Activated naive CD4-positive, alpha-beta T cell treated with Interleukin-2 at 50 U/mL for 16 hours (primary cell): Measurements from ENCODE around the gene C16orf54.
"Not testable (repeated sequence)": the region's sequence is repeated elsewhere in the genome, so short reads cannot be mapped to it uniquely, and the experiment has no call there.

Experiments
- DNase-seq: peaks from one replicate; pipeline ENCODE4 v3.0.0-alpha.2; 2020

C16orf54 gene

GRCh38 chr16:29766571-29766970 is 20.8 kb upstream of the C16orf54 start:
- no peak for DNase-seq

GRCh38 chr16:29765167-29766032 is 19.6 kb upstream of the C16orf54 start:
- DNase-seq, result no peak

DNA sequence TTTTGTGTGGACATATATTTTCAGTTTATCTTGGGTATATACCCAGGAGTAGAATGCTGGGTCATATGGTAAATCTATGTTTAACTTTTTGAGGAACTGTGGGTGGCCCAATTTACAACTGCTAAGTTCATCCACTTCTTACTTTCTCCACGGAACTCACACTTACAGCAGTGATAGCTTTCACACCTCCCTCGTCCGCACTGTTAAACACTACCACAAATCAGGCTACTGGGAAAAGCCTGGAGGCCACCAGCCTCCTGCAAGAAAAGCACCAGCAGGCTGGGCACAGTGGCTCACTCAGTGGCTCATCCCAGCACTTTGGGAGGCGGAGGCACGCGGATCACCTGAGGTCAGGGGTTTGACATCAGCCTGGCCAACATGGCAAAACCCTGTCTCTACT is 17.5 kb upstream of the C16orf54 start:
- DNase-seq, result no peak

DNA sequence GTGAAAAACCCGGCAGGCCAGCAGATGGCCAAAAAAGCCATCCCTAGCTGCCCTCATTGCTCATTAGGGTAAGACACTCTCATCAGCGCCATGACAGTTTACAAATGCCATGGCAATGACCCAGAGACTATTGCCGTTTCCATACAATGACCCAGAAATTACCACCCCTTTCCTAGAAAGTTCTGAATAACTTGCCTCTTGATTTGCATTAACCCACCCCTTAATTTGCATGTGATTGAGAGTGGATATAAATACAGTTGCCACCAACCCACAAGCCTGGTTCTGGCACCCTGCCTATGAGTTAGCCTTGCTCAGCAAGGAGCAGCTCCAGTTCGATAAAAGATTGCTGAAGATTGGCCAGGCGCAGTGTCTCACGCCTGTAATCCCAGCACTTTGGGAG is 16.1 kb upstream of the C16orf54 start:
- DNase-seq, result no peak

GRCh38 chr16:29761280-29761651 is 15.5 kb upstream of the C16orf54 start:
- not testable (repeated sequence) for DNase-seq

- no peak for DNase-seq
Observed at GRCh38 chr16:29760567-29761279, 14.9 kb upstream of the C16orf54 start.

GRCh38 chr16:29757950-29758466 is 12.2 kb upstream of the C16orf54 start:
- no peak for DNase-seq

- not testable (repeated sequence) for DNase-seq
Observed at GRCh38 chr16:29757086-29757485, 11.3 kb upstream of the C16orf54 start.

DNA sequence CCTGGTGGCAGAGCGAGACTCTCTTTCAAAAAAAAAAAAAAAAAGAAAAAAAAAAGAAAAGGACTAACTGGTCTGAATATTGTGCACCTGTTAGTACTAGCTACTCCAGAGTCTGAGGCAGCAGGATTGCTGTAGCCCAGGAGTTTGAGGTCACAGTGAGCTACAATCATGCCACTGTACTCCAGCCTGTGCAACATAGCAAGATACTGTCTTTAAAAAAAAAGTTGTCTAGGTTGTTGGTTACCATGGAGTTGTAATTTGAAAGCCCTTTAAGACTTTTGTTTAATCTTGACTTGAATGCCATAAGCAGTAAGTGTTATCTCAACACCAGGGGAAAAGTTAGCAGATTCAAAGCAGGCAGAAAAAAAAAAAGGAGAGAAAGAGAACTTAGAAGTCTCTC is 10.9 kb upstream of the C16orf54 start:
- DNase-seq, result no peak

DNA sequence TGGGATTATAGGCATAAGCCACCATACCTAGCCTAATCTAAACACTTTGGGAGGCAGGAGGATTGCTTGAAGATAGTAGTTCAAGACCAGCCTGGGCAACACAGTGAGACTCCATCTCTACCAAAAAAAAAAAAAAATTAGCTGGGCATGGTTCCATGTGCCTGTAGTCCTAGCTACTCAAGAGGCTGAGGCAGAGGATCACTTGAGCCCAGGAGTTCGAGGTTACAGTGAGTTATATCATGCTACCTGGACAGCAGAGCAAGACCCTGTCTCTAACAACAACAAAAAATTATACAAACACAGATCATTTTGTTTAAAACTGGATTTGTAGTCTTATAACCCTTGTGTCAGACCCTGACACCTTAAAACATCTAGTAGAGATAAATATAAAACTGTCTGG is 7.7 kb upstream of the C16orf54 start:
- DNase-seq, result no peak

GRCh38 chr16:29748760-29749149 is 3.0 kb upstream of the C16orf54 start:
- not testable (repeated sequence) for DNase-seq

DNA sequence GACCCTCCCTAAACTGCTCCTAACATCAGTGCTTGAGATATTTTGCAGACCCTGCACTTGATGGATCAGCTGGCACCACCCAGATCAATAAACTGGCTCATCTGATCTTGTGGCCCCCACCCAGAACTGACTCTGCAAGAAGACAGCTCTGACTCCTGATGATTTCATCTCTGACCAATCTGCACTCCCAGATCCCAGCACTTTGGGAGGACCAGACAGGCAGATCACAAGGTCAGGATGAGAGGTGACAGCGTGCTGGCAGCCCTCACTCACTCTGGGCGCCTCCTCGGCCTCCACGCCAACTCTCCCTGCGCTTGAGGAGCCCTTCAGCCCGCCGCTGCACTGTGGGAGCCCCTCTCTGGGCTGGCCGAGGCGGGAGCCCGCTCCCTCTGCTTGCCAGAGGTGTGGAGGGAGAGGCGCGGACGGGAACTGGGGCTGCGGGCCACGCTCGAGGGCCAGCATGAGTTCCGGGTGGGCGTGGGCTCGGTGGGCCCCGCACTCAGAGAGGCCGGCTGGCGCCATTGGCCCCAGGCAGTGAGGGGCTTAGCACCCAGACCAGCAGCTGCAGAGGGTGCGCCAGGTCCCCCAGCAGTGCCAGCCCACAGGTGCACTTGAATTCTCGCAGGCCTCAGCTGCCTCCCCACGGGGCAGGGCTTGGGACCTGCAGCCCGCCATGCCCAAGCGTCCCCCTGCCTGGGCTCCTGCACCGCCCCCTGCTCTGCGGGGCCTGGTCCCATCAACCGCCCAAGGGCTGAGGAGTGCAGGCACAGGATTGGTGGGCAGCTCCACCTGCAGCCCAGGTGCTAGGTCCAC is 2.4 kb upstream of the C16orf54 start:
- no peak for DNase-seq

DNA sequence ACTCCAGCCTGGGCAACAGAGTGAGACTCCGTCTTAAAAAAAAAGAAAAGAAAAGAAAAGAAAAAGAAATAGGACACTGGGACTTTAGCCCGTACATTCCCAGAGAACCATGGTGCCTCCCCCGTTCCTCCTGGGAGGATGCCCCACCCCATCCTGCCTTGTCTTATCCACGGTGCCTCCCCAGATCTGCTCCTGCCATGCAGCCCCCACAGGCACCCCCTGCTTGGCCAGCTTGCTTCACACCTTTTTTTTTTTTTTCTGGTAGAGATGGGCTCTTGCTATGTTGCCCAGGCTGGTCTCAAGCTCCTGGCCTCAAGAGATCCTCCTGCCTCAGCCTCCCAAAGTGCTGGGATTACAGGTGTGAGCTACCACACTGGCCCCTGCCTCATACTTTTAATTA is 728 bp upstream of the C16orf54 start:
- not testable (repeated sequence) for DNase-seq

- DNase-seq, result peak; percentile 66
Observed at GRCh38 chr16:29745121-29745852, 503 bp downstream of the C16orf54 start.

DNA sequence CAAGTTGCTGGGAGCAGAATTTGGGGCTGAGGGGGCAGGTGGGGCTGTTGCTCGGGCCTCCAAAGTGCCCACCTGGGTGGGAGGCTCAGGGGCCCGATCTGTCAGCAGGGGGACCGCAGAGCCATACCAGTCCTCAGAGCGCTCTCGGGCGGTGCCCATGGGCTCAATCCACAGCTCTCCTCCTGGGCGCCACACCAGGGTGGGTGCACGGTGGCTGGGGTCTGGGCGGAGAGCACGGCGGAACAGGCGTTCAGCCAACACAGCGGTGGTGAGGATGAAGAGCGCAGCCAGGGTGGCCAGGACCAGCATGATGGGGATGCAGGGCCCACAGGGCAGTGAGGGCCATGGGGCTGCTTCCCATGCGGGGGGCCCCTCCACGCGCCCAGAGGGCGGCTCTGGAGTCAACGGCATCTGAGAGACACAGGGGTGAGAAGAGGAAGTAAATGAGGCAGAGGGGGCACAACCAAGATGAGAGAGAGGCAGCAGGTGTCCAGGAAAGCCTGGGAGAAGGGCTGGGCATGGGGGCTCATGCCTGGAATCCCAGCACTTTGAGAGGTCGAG is 1.2 kb downstream of the C16orf54 start:
- no peak for DNase-seq

DNA sequence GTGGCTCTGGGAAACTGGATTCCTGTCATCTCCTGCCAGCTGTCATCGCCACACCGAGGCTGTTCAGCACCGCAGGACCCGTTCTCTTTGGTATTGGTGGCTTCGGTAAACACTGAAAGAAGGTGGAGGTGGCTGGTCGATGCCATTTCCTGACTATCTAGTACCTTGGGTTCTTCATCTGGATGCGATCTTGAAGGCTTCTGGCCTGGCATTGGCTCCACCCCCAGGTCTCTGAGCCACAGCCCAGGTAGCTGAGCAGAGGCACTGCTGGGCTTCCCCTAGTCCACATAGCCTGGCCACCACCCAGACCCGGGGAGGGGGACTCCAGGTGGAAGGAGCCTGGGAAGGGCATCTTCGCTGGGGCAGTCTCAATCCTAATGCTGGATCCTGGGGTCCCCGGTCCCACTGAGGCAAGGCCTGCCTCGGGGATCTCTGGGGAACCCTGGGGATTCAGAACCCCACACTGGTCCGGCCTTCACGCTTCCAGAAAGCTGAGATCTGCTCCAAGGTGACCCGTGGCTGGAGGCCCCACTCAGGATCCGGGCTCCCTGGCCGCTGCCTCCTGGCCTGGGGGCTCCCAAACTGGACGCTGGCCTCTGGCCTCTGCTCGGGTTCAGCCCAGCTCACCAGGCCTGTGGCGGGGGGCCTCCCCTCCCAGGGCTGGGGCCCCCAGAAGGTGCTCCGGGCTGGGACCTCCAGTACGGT is 1.8 kb downstream of the C16orf54 start:
- peak; percentile 41 for DNase-seq

GRCh38 chr16:29743475-29743826 is 2.3 kb downstream of the C16orf54 start:
- DNase-seq, result no peak

- DNase-seq, result no peak
Observed at GRCh38 chr16:29742683-29743275, 3.0 kb downstream of the C16orf54 start.

DNA sequence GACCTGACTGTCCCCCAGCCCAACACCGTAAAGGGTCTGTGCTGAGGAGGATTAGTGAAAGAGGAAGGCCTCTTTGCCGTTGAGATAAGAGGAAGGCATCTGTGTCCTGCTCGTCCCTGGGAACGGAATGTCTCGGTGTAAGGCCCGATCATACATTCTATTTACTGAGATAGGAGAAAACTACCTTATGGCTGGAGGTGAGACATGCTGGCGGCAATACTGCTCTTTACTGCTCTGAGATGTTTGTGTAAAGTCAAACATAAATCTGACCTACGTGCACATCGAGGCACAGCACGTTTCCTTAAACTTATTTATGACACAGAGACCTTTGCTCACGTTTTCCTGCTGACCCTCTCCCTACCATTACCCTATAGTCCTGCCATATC is 5.2 kb downstream of the C16orf54 start:
- DNase-seq, result not testable (repeated sequence)

DNA sequence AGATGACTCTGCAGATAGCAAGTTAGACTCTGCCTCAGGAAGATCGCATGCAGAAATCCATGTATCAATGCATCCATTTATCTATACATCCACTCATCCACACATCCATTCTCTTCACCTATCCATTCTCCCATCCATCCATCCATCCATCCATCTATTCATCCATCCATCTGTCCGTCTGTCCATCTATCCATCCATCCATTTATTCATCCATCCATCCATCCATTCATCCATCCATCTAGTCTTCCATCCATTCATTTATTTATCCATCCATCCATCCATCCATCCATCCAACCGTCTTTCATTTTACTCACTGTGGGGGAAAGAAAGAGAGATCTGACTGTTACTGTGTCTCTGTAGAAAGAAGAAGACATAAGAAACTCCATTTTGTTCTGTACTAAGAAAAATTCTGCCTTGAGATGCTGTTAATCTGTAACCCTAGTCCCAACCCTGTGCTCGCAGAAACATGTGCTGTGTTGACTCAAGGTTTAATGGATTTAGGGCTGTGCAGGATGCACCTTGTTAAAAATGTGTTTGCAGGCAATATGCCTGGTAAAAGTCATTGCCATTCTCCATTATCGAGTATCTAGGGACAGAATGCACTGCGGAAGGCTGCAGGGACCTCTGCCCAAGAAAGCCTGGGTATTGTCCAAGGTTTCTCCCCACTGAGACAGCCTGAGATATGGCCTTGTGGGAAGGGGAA is 5.7 kb downstream of the C16orf54 start:
- not testable (repeated sequence) for DNase-seq
